ENCODE data around the gene STX8. TPM values are rescaled to one million over a fixed set of nuclear protein-coding genes. Genes with fewer than 3 reads are reported as not detected.

STX8 gene
- total and polyA plus RNA-seq, 7 donors, result 34.0 to 70.6 (median 50.5) TPM

DNA sequence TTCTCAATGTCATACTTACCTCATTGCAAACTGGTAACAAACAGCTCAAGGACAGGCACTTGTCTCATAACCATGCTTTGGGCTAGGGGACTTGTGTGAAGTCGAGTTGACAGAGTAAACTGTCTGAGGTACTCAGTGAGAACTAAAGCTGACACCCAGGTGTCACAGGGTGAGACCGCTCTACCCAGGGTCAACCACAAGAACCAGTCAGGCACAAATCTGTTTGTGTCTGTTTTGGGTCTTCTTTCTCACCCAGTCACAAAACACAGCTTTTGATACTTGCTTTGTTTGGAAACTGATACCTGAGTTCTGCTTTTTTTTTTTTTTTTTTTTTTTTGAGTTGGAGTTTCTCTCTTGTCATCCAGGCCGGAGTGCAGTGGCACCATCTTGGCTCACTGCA is 161.1 kb downstream of the STX8 start:
- TF ChIP-seq, protein P1, sequence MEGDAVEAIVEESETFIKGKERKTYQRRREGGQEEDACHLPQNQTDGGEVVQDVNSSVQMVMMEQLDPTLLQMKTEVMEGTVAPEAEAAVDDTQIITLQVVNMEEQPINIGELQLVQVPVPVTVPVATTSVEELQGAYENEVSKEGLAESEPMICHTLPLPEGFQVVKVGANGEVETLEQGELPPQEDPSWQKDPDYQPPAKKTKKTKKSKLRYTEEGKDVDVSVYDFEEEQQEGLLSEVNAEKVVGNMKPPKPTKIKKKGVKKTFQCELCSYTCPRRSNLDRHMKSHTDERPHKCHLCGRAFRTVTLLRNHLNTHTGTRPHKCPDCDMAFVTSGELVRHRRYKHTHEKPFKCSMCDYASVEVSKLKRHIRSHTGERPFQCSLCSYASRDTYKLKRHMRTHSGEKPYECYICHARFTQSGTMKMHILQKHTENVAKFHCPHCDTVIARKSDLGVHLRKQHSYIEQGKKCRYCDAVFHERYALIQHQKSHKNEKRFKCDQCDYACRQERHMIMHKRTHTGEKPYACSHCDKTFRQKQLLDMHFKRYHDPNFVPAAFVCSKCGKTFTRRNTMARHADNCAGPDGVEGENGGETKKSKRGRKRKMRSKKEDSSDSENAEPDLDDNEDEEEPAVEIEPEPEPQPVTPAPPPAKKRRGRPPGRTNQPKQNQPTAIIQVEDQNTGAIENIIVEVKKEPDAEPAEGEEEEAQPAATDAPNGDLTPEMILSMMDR (IDR thresholded peaks at IDR 0.05), result no peak
- ATAC-seq (no peak), DNase-seq (no peak)
- Histone ChIP-seq H3K4me1 (peaks cover 4% of the 10 kb centered on the region), H3K36me3 (ENCODE audit: insufficient read depth in 1 of 2, low read depth in 1 of 2) (no peaks in the 10 kb centered on the region), H3K4me3 (no peak overlapping the region), H3K27me3 (ENCODE audit: insufficient read depth in 3 of 3, low read length in 2 of 3) (no peaks in the 10 kb centered on the region), H3K27ac (no peak overlapping the region), H3K9me3 (no peaks in the 10 kb centered on the region)
- intact Hi-C loops (cut with DNase I), result no loop called here
- 94 to 98% (median 97%) methylated on average over 3 of the region's 3 CpGs for WGBS, 3 donors

GRCh38 chr17:9410737-9411136 is 164.9 kb downstream of the STX8 start:
- DNase-seq, result no peak
- no peak for ATAC-seq
- Histone ChIP-seq H3K36me3 (ENCODE audit: insufficient read depth in 1 of 2, low read depth in 1 of 2) (no peaks in the 10 kb centered on the region), H3K27me3 (ENCODE audit: insufficient read depth in 3 of 3, low read length in 2 of 3) (no peaks in the 10 kb centered on the region), H3K27ac (no peak overlapping the region), H3K4me3 (no peak overlapping the region), H3K9me3 (no peaks in the 10 kb centered on the region), H3K4me1 (peaks cover 6% of the 10 kb centered on the region)
- 80 to 84% (median 82%) methylated on average over 2 of the region's 2 CpGs for WGBS, 3 donors
- TF ChIP-seq, protein P1 (IDR thresholded peaks at IDR 0.05), result no peak
- intact Hi-C loops (cut with DNase I), result no loop called here

GRCh38 chr17:9410301-9410700 is 165.3 kb downstream of the STX8 start:
- Histone ChIP-seq H3K4me1 (peaks cover 6% of the 10 kb centered on the region), H3K9me3 (no peaks in the 10 kb centered on the region), H3K36me3 (ENCODE audit: insufficient read depth in 1 of 2, low read depth in 1 of 2) (no peaks in the 10 kb centered on the region), H3K4me3 (no peak overlapping the region), H3K27me3 (ENCODE audit: insufficient read depth in 3 of 3, low read length in 2 of 3) (no peaks in the 10 kb centered on the region), H3K27ac (no peak overlapping the region)
- WGBS, 3 donors, result 34 to 53% (median 35%) methylated on average over 9 of the region's 9 CpGs
- TF ChIP-seq, protein P1 (IDR thresholded peaks at IDR 0.05), result no peak
- DNase-seq (no peak), ATAC-seq (no peak)
- intact Hi-C loops (cut with DNase I), result no loop called here

DNA sequence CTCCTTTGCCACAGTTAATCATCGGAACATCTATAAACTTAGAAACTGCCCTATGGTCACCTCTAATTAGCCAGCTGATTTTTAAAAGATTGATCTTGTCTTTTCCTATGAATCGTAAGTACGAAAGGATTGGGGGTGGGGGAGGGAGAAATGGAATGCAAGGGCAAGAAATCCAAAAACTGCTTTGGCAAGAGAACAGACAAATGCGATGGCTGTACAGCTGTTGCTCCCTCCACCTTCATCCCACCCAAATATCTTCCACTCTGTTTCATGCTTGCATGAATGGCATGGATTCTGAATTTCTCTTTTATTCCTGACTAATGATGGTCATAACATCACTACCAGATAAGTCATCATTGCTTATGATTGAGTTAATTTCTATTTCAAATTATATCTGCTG is 165.7 kb downstream of the STX8 start:
- WGBS, 3 donors, result 24 to 40% (median 37%) methylated on average over 4 of the region's 4 CpGs
- no peaks in the 10 kb centered on the region for H3K9me3 ChIP-seq
- H3K36me3 ChIP-seq (ENCODE audit: insufficient read depth in 1 of 2, low read depth in 1 of 2), result no peaks in the 10 kb centered on the region
- H3K27ac ChIP-seq, result no peak overlapping the region
- no peaks in the 10 kb centered on the region for H3K27me3 ChIP-seq (ENCODE audit: insufficient read depth in 3 of 3, low read length in 2 of 3)
- no peak for DNase-seq
- no peak for ATAC-seq
- peaks cover 6% of the 10 kb centered on the region for H3K4me1 ChIP-seq
- intact Hi-C loops (cut with DNase I), result no loop called here
- TF ChIP-seq, protein P1 (IDR thresholded peaks at IDR 0.05), result no peak
- H3K4me3 ChIP-seq, result no peak overlapping the region
